Choroid plexus epithelial cell (primary cell): ENCODE data around the gene EIF2S2.

ENCODE experiments used
- DNase-seq: peaks from one replicate; pipeline ENCODE4 v3.0.0-alpha.2; 2010; ENCODE audit warnings: low read depth
- H3K4me3 ChIP-seq: 2 replicates; pipeline ENCODE4 v1.5.1; 2011; ENCODE audit warnings: low read depth, mild to moderate bottlenecking, control low read depth, low read length, moderate library complexity
- CTCF ChIP-seq: conservative IDR thresholded peaks from 2 replicates; pipeline ENCODE4 v1.5.1; 2011; ENCODE audit warnings: low read depth, mild to moderate bottlenecking, control low read depth, inconsistent platforms, low read length, moderate library complexity

EIF2S2 gene

GRCh38 chr20:34124469-34125249 lies 12.6 kb upstream of the EIF2S2 start:
- H3K4me3 ChIP-seq: no peak overlapping the region
- DNase-seq: no peak
- no peak for TF ChIP-seq CTCF

GRCh38 chr20:34123309-34123708 lies 11.3 kb upstream of the EIF2S2 start:
- DNase-seq: peak; percentile 9
- H3K4me3 ChIP-seq: no peak overlapping the region
- no peak for TF ChIP-seq CTCF

GRCh38 chr20:34122274-34122980 lies 10.4 kb upstream of the EIF2S2 start:
- H3K4me3 ChIP-seq: no peak overlapping the region
- no peak for TF ChIP-seq CTCF
- no peak for DNase-seq

DNA sequence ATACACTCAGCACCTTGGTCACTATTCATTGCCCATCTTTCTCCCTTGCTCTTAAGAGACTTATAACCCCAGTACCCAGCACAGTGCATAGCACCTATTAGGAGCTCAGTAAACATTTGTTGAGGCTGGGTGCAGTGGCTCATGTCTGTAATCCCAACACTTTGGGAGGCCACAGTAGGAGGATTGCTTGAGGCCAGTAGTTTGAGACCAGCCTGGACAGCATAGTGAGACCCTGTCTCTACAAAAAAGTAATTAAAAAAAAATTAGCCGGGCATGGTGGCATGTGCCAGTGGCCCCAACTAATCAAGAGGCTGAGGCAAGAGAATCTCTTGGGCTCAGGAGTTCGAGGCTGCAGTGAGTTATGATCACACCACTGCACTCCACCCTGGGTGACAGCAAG lies 8.2 kb upstream of the EIF2S2 start:
- no peak for TF ChIP-seq CTCF
- no peak overlapping the region for H3K4me3 ChIP-seq
- no peak for DNase-seq

GRCh38 chr20:34115232-34115631 lies 3.2 kb upstream of the EIF2S2 start:
- DNase-seq: no peak
- TF ChIP-seq CTCF: no peak
- no peak overlapping the region for H3K4me3 ChIP-seq

- no peak for TF ChIP-seq CTCF
- no peak for DNase-seq
- no peak overlapping the region for H3K4me3 ChIP-seq
These were observed 2.8 kb upstream of the EIF2S2 start for GRCh38 chr20:34114809-34115208.
